GM12878 (cell line): Measurements from ENCODE around the gene ESRRB. TPM values are rescaled to one million over a fixed set of nuclear protein-coding genes. Genes with fewer than 3 reads are reported as not detected.

ENCODE experiments used
- ATAC-seq: fragments of 200-7000 bp; cut with Tn5 transposase; 3 replicates; pipeline ENCODE4 v1.9.1; 2020; ENCODE audit warnings: mild to moderate bottlenecking, moderate library complexity
- BruUV-seq: library from RNA; stranded (reverse); fragments of 400-500 nt; replicated peaks from 2 replicates; lab custom pipeline; 2021; lab: Mats Ljungman, UMichigan
- CTCF ChIA-PET: fragments of 300-600 bp; sonication (Branson Sonifier 250); formaldehyde crosslinking; extraction: SDS; loops from one replicate; lab custom pipeline; 2021; ENCODE audit warnings: inconsistent platforms; lab: Yijun Ruan, JAX
- POLR2A ChIA-PET: fragments of 350-600 bp; formaldehyde crosslinking; extraction: SDS; loops from one replicate; lab custom pipeline; 2021; ENCODE audit warnings: inconsistent platforms; lab: Charles Lee
- RAD21 ChIA-PET: fragments of 300-600 bp; sonication (Branson Sonifier 250); formaldehyde crosslinking; loops from one replicate; lab custom pipeline; 2023; ENCODE audit warnings: antibody characterized with exemption; ENCODE audit not compliant: unreplicated experiment; lab: Charles Lee
- SMC1A ChIA-PET: fragments of 300-600 bp; sonication (Branson Sonifier 250); formaldehyde crosslinking; loops from one replicate; lab custom pipeline; 2023; ENCODE audit not compliant: unreplicated experiment, uncharacterized antibody; lab: Charles Lee
- DNase-seq: peaks from one replicate; pipeline ENCODE4 v3.0.0-alpha.2; 2011; ENCODE audit warnings: low read depth, low spot score
- FAIRE-seq: peaks from 3 replicates; lab custom pipeline; 2011; peaks lifted over from hg19 to GRCh38; lab: Jason Lieb, UNC
- H2AFZ ChIP-seq: 2 replicates; pipeline ENCODE4 v1.6.0; 2011; ENCODE audit warnings: low read depth, low read length, control low read depth; ENCODE audit not compliant: control insufficient read depth
- H3K27ac ChIP-seq: 2 replicates; pipeline ENCODE4 v1.5.1; 2011; ENCODE audit warnings: control low read depth; ENCODE audit not compliant: control insufficient read depth, insufficient read depth
- H3K27me3 ChIP-seq, 2 experiments: replicated peaks in 1 of 2; 2 replicates each; pipeline versions ENCODE4 v1.6.0 to v1.6.1; 2011; ENCODE audit warnings: low read length in 1 of 2; ENCODE audit not compliant: control insufficient read depth in 2 of 2, insufficient read depth in 2 of 2
- H3K36me3 ChIP-seq, 2 experiments: 2 replicates each; pipeline ENCODE4 v1.5.1; 2011; ENCODE audit warnings: low read length in 1 of 2; ENCODE audit not compliant: control insufficient read depth in 2 of 2, insufficient read depth in 2 of 2
- H3K4me1 ChIP-seq: 2 replicates; pipeline ENCODE4 v1.6.1; 2011; ENCODE audit warnings: mild to moderate bottlenecking, low read length, moderate library complexity, mixed read lengths; ENCODE audit not compliant: control insufficient read depth, insufficient read depth
- H3K4me2 ChIP-seq: 2 replicates; pipeline ENCODE4 v1.6.0; 2011; ENCODE audit warnings: control low read depth; ENCODE audit not compliant: control insufficient read depth, insufficient read depth
- H3K4me3 ChIP-seq: fragments of 200-600 bp; sonication (generic); 2 replicates; pipeline ENCODE4 v1.5.1; 2016
- H3K79me2 ChIP-seq: 2 replicates; pipeline ENCODE4 v1.6.0; 2011; ENCODE audit warnings: low read length; ENCODE audit not compliant: control insufficient read depth, insufficient read depth
- H3K9ac ChIP-seq: 2 replicates; pipeline ENCODE4 v1.8.0; 2011; ENCODE audit warnings: low read length, control low read depth, mixed read lengths; ENCODE audit not compliant: control insufficient read depth, insufficient read depth
- H3K9me3 ChIP-seq: replicated peaks from 3 replicates; pipeline ENCODE4 v1.5.1; 2011; ENCODE audit warnings: mild to moderate bottlenecking, low read length; ENCODE audit not compliant: control insufficient read depth, insufficient read depth
- H4K20me1 ChIP-seq: 2 replicates; pipeline ENCODE4 v1.6.0; 2011; ENCODE audit not compliant: control insufficient read depth, insufficient read depth
- CBX3 ChIP-seq: fragments of 200-600 bp; sonication (generic); IDR thresholded peaks from 2 replicates; pipeline ENCODE4 v1.6.1; 2016; ENCODE audit warnings: low read depth, borderline replicate concordance
- CBX5 ChIP-seq: sonication (generic); IDR thresholded peaks from 2 replicates; pipeline ENCODE4 v1.6.1; 2016; ENCODE audit warnings: low read depth, moderate library complexity, mild to moderate bottlenecking, inconsistent platforms
- CEBPB ChIP-seq, 2 experiments: fragments of 150-350 bp in 1 of 2; IDR thresholded peaks; 2 replicates each; pipeline ENCODE4 v1.6.1; 2012 to 2014; ENCODE audit warnings: low read depth in 2 of 2, low read length in 2 of 2, borderline replicate concordance in 1 of 2, inconsistent platforms in 1 of 2
- E4F1 ChIP-seq: fragments of 450-650 bp; IDR thresholded peaks from 2 replicates; pipeline ENCODE4 v1.6.1; 2018; ENCODE audit warnings: borderline replicate concordance, mild to moderate bottlenecking; ENCODE audit not compliant: partially characterized antibody
- IRF4 ChIP-seq: IDR thresholded peaks from 2 replicates; pipeline ENCODE4 v1.6.1; 2011; ENCODE audit warnings: low read depth, low read length
- NBN ChIP-seq: fragments of 450-650 bp; IDR thresholded peaks from 2 replicates; pipeline ENCODE4 v1.6.1; 2016
- PRDM15 ChIP-seq: fragments of 450-650 bp; formaldehyde crosslinking; IDR thresholded peaks from 2 replicates; pipeline ENCODE4 v1.4.0; 2020; ENCODE audit warnings: mild to moderate bottlenecking, moderate library complexity
- RB1 ChIP-seq: fragments of 450-650 bp; formaldehyde crosslinking; IDR thresholded peaks from 2 replicates; pipeline ENCODE4 v1.6.1; 2017; ENCODE audit warnings: mild to moderate bottlenecking, borderline replicate concordance
- RFX5 ChIP-seq: IDR thresholded peaks from 2 replicates; pipeline ENCODE4 v1.6.1; 2011; ENCODE audit warnings: low read depth, low read length, improper control_type of control experiment
- SMAD1 ChIP-seq: fragments of 450-650 bp; IDR thresholded peaks from 2 replicates; pipeline ENCODE4 v1.6.1; 2018; ENCODE audit warnings: mild to moderate bottlenecking, low read depth; ENCODE audit not compliant: partially characterized antibody
- SMAD5 ChIP-seq: IDR thresholded peaks from 2 replicates; pipeline ENCODE4 v1.6.1; 2016; ENCODE audit warnings: antibody characterized with exemption, low read depth
- TAF1 ChIP-seq: IDR thresholded peaks from 2 replicates; pipeline ENCODE4 v1.6.1; 2011; ENCODE audit warnings: mild to moderate bottlenecking, low read depth, low read length, borderline replicate concordance
- YBX1 ChIP-seq: fragments of 450-650 bp; IDR thresholded peaks from 2 replicates; pipeline ENCODE4 v1.6.1; 2016; ENCODE audit warnings: antibody characterized with exemption
- WGBS: methylation state at CpG from one replicate; pipeline ENCODE4 v1.1.6; 2016; ENCODE audit warnings: low lambda C conversion rate; ENCODE audit not compliant: insufficient replicate concordance, insufficient coverage; ENCODE audit errors: missing lambda C conversion rate; 5-methylcytosine and 5-hydroxymethylcytosine counted together
- in situ Hi-C: fragments of 300-500 bp; cut with MboI; formaldehyde crosslinking; loops from 9 replicates; pipeline ENCODE4 v1.14.3; 2018; ENCODE audit warnings: mixed read lengths
- intact Hi-C: fragments of 100-400 bp; cut with micrococcal nuclease; formaldehyde crosslinking; loops from one replicate; pipeline ENCODE4 v1.14.2; 2022; ENCODE audit not compliant: unreplicated experiment
- polyA plus RNA-seq, 11 experiments: library from polyadenylated mRNA; depleted of rRNA in 4 of 11; unstranded in 6 of 11; stranded (reverse) in 5 of 11; fragments of >200 nt; fragmentation: Nextera tagmentation in 4 of 11; fragmentation: Illumina TruSeq in 1 of 11; extraction: Ambion mirVana in 4 of 11; extraction: Trizol in 1 of 11; gene quantifications; 1 replicate in 1 of 11; 2 replicates in 10 of 11; pipeline versions ENCODE4 v1.2.1 to v1.2.3, GENCODE V29; 2011 to 2016; ENCODE audit warnings: inconsistent platforms in 2 of 11, missing spikeins in 2 of 11, low read depth in 1 of 11
- total RNA-seq, 4 experiments: library from RNA; depleted of rRNA in 3 of 4; stranded (reverse); fragments of >200 nt in 3 of 4; fragmentation: Illumina TruSeq in 1 of 4; extraction: Trizol in 1 of 4; gene quantifications; 2 replicates each; pipeline versions ENCODE4 v1.2.1 to v1.2.3, GENCODE V29; 2013 to 2021

Gene ESRRB
- total and polyA plus RNA-seq, 10 of the 15 experiments (the other 5 are each of a cell fraction or from before 2014, with no cell fraction given): 0.03 to 0.73 (median 0.11) TPM; not detected in 6

- Histone ChIP-seq H3K4me1 (no peaks in the 10 kb centered on the region), H3K4me2 (no peak overlapping the region)
- WGBS: 65% methylated on average over 3 of the region's 4 CpGs
- in situ Hi-C loops: no loop called here
- TF ChIP-seq YBX1: no peak
- TF ChIP-seq SMAD5: no peak
- TF ChIP-seq, all 136 proteins: peak for 0
- no peak for FAIRE-seq
- no peak overlapping the region for H3K27ac ChIP-seq
- ChIA-PET POLR2A (no interaction called here), RAD21 (no interaction called here), SMC1A (no interaction called here), CTCF (no interaction called here)
- no peaks in the 10 kb centered on the region for H3K27me3 ChIP-seq
- no peak overlapping the region for H3K9ac ChIP-seq
- no peak for ATAC-seq
- no peaks in the 10 kb centered on the region for H3K9me3 ChIP-seq
- no TSS peak for BruUV-seq
- intact Hi-C loops: no loop called here
- no peaks in the 10 kb centered on the region for H3K79me2 ChIP-seq
- no peaks in the 10 kb centered on the region for H3K36me3 ChIP-seq
- H4K20me1 ChIP-seq: no peaks in the 10 kb centered on the region
- H2AFZ ChIP-seq: no peak overlapping the region
- no peak for DNase-seq
- no peak overlapping the region for H3K4me3 ChIP-seq
Observed at GRCh38 chr14:76463105-76463504, 87.2 kb downstream of the ESRRB start.

- ChIA-PET CTCF (no interaction called here), SMC1A (interaction anchor here (1.0 to 1.4 kb wide), 2 partner anchors 9 kb away, joined by 3 to 4 read pairs; no protein-coding TSS in a partner anchor), RAD21 (no interaction called here), POLR2A (no interaction called here)
- FAIRE-seq (no peak), DNase-seq (no peak), ATAC-seq (no peak)
- in situ Hi-C loops: no loop called here
- Histone ChIP-seq H3K9me3 (no peaks in the 10 kb centered on the region), H2AFZ (no peak overlapping the region), H3K9ac (no peak overlapping the region), H3K4me2 (no peak overlapping the region), H3K4me3 (no peak overlapping the region), H3K79me2 (no peaks in the 10 kb centered on the region), H3K4me1 (no peaks in the 10 kb centered on the region), H4K20me1 (no peaks in the 10 kb centered on the region), H3K27me3 (no peaks in the 10 kb centered on the region), H3K36me3 (no peaks in the 10 kb centered on the region), H3K27ac (no peak overlapping the region)
- WGBS: 61% methylated on average over 4 of the region's 4 CpGs
- BruUV-seq: no TSS peak
- intact Hi-C loops: no loop called here
- TF ChIP-seq TAF1: no peak
- no peak for TF ChIP-seq E4F1
- no peak for TF ChIP-seq RFX5
- TF ChIP-seq IRF4: no peak
- TF ChIP-seq CEBPB (IDR thresholded peaks at IDR 0.05; ENCODE audit: borderline replicate concordance in 1 of 2, low read depth in 2 of 2, low read length in 2 of 2): no peak
- TF ChIP-seq CBX5: no peak
- no peak for TF ChIP-seq CBX3
- no peak for TF ChIP-seq RB1
- no peak for TF ChIP-seq PRDM15 (CRISPR knock-in tag)
- TF ChIP-seq SMAD1: no peak
- TF ChIP-seq NBN: no peak
Observed at GRCh38 chr14:76464856-76465255, 88.9 kb downstream of the ESRRB start.
